ENCODE results near the gene PPP1R12A. TPM values are rescaled to one million over a fixed set of nuclear protein-coding genes. Genes with fewer than 3 reads are reported as not detected.
"Not testable (repeated sequence)": the region's sequence is repeated elsewhere in the genome, so short reads cannot be mapped to it uniquely, and the experiment has no call there.

Gene PPP1R12A
- total RNA-seq, 2 experiments from 2014 or later = 104 to 108 TPM

DNA sequence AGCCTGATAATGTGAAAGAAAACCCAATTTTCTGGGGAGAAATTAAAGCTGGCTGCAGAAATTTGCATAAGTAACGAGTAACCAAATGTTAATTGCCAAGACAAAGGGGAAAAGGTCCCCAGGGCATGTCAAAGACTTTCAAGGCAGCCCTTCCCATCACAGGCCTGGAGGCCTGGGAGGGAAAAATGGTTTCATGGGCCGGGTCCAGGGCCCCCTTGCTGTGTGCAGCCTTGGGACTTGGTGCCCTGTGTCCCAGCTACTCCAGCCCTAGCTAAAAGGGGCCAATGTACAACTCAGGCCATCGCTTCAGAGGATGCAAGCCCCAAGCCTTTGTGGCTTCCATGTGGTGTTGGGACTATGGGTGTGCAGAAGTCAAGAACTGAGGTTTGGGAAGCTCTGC, 96.5 kb downstream of the PPP1R12A start:
- Mint-ChIP-seq H3K36me3 (peaks cover 68% of the 10 kb centered on the region), H3K9me3 (ENCODE audit: low read depth) (peaks cover 34% of the 10 kb centered on the region), H3K27ac (no peak overlapping the region), H3K27me3 (no peaks in the 10 kb centered on the region), H3K4me1 (peaks cover 20% of the 10 kb centered on the region), H3K4me3 (no peak overlapping the region)
- DNase-seq (no peak), ATAC-seq (no peak)
- CTCF ChIA-PET = no interaction called here

DNA sequence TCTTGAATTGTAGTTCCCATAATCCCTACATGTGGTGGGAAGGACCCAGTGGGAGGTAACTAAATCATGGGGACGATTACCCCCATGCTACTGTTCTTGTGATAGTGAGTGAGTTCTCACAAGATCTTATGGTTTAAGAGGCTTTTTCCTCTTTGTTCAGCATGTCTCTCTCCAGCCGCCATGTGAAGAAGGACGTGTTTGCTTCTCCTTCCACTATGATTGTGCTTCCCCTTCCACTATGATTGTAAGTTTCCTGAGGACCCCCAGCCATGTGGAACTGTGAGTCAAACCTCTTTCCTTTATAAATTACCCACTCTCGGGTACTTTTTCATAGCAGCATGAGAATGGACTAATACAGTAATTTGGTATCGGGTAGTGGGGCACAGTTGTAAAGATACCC, 97.3 kb downstream of the PPP1R12A start:
- ATAC-seq = no peak
- peaks cover 19% of the 10 kb centered on the region for H3K4me1 Mint-ChIP-seq
- no peaks in the 10 kb centered on the region for H3K27me3 Mint-ChIP-seq
- no peak for DNase-seq
- H3K27ac Mint-ChIP-seq = no peak overlapping the region
- peaks cover 66% of the 10 kb centered on the region for H3K36me3 Mint-ChIP-seq
- CTCF ChIA-PET = no interaction called here
- no peak overlapping the region for H3K4me3 Mint-ChIP-seq
- H3K9me3 Mint-ChIP-seq (ENCODE audit: low read depth) = peaks cover 31% of the 10 kb centered on the region

- peaks cover 12% of the 10 kb centered on the region for H3K4me1 Mint-ChIP-seq
- H3K27ac Mint-ChIP-seq = no peak overlapping the region
- DNase-seq (no peak), ATAC-seq (no peak)
- no peaks in the 10 kb centered on the region for H3K27me3 Mint-ChIP-seq
- H3K36me3 Mint-ChIP-seq = peaks cover 63% of the 10 kb centered on the region
- peaks cover 21% of the 10 kb centered on the region for H3K9me3 Mint-ChIP-seq (ENCODE audit: low read depth)
- no peak overlapping the region for H3K4me3 Mint-ChIP-seq
- CTCF ChIA-PET = interaction anchor here (1.0 kb wide), 1 partner anchor 14 kb away, joined by 3 read pairs; no protein-coding TSS in a partner anchor
Observed at GRCh38 chr12:79835377-79835843, 99.5 kb downstream of the PPP1R12A start.

DNA sequence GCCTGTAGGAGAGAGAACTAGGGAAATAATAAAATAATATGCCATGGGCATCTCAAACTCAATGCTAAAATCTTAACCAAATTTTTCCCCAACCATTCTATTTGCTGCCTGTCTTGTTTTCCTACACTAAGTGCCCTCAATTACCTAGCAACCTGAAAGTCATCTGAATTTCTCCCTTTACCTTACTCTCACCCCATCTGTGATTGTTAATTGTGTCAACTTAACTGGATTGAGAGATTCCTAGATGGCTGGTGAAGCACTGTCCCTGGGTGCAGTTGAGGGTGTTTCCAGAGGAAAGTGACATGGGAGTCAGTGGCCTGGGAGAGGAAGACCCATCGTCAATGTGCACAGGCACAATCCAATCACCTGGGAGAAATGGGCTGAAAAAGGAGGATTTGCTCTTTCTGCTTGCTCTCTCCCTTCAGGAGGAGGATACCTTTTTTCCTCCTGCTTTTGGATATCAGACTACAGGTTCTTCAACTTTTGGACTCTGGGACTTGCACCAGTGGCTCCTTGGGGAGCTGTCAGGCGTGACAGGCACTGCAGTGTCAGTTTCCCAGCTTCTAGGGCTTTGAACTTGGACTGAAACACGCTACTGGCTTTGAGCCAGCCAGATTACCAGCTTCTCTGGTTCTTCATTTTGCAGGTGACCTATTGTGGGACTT, 100.1 kb downstream of the PPP1R12A start:
- peaks cover 12% of the 10 kb centered on the region for H3K4me1 Mint-ChIP-seq
- peaks cover 17% of the 10 kb centered on the region for H3K9me3 Mint-ChIP-seq (ENCODE audit: low read depth)
- no peak overlapping the region for H3K4me3 Mint-ChIP-seq
- CTCF ChIA-PET = no interaction called here
- ATAC-seq (no peak), DNase-seq (no peak)
- H3K27ac Mint-ChIP-seq = no peak overlapping the region
- H3K27me3 Mint-ChIP-seq = no peaks in the 10 kb centered on the region
- H3K36me3 Mint-ChIP-seq = peaks cover 57% of the 10 kb centered on the region

GRCh38 chr12:79830440-79830839, 104.5 kb downstream of the PPP1R12A start:
- H3K4me1 Mint-ChIP-seq = peaks cover 12% of the 10 kb centered on the region
- DNase-seq (no peak), ATAC-seq (no peak)
- H3K36me3 Mint-ChIP-seq = peaks cover 46% of the 10 kb centered on the region
- no peaks in the 10 kb centered on the region for H3K9me3 Mint-ChIP-seq (ENCODE audit: low read depth)
- no peak overlapping the region for H3K27ac Mint-ChIP-seq
- no peaks in the 10 kb centered on the region for H3K27me3 Mint-ChIP-seq
- no peak overlapping the region for H3K4me3 Mint-ChIP-seq
- CTCF ChIA-PET = no interaction called here

- CTCF ChIA-PET = no interaction called here
- no peak overlapping the region for H3K27ac Mint-ChIP-seq
- no peaks in the 10 kb centered on the region for H3K9me3 Mint-ChIP-seq (ENCODE audit: low read depth)
- ATAC-seq = no peak
- no peaks in the 10 kb centered on the region for H3K27me3 Mint-ChIP-seq
- no peak for DNase-seq
- peaks cover 7% of the 10 kb centered on the region for H3K4me1 Mint-ChIP-seq
- peaks cover 41% of the 10 kb centered on the region for H3K36me3 Mint-ChIP-seq
- no peak overlapping the region for H3K4me3 Mint-ChIP-seq
Observed at GRCh38 chr12:79828924-79829323, 106.0 kb downstream of the PPP1R12A start.

DNA sequence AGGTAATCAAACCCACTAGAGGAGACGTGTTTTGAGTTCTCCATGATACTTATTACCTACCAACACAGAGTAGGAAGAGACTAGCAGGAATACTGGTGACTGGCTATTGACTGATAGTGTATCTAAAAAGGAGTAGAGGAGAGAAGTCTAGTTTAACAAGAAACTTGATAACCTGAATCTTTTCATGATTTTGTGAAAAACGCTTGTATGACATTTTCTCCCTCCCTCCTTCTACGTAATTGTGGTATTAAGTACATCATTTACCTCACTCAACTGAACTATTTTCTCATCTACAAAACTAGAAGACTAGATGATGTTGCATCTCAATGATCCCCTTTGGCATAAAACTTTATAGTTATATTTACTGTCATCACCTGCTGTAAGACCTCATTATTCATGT, 107.4 kb downstream of the PPP1R12A start:
- peaks cover 4% of the 10 kb centered on the region for H3K4me1 Mint-ChIP-seq
- no peak for ATAC-seq
- H3K4me3 Mint-ChIP-seq = no peak overlapping the region
- H3K27ac Mint-ChIP-seq = no peak overlapping the region
- no peak for DNase-seq
- CTCF ChIA-PET = no interaction called here
- no peaks in the 10 kb centered on the region for H3K9me3 Mint-ChIP-seq (ENCODE audit: low read depth)
- H3K36me3 Mint-ChIP-seq = peaks cover 37% of the 10 kb centered on the region
- H3K27me3 Mint-ChIP-seq = no peaks in the 10 kb centered on the region

- H3K4me3 Mint-ChIP-seq = no peak overlapping the region
Observed at GRCh38 chr12:79826267-79827128, 108.4 kb downstream of the PPP1R12A start.

GRCh38 chr12:79822475-79822874, 112.4 kb downstream of the PPP1R12A start:
- DNase-seq = no peak
- Mint-ChIP-seq H3K9me3 (ENCODE audit: low read depth) (no peaks in the 10 kb centered on the region), H3K27me3 (no peaks in the 10 kb centered on the region), H3K4me3 (no peak overlapping the region), H3K36me3 (peaks cover 36% of the 10 kb centered on the region), H3K27ac (no peak overlapping the region), H3K4me1 (peaks cover 3% of the 10 kb centered on the region)
- CTCF ChIA-PET = no interaction called here
- no peak for ATAC-seq

More at GRCh38 chr12:79826267-79827128, 108.4 kb downstream of the PPP1R12A start:
- CTCF ChIA-PET = no interaction called here
- Mint-ChIP-seq H3K27ac (no peak overlapping the region), H3K36me3 (peaks cover 32% of the 10 kb centered on the region), H3K9me3 (ENCODE audit: low read depth) (no peaks in the 10 kb centered on the region), H3K4me1 (peaks cover 4% of the 10 kb centered on the region), H3K27me3 (no peaks in the 10 kb centered on the region)
- ATAC-seq = no peak
- no peak for DNase-seq

GRCh38 chr12:79818856-79819255, 116.0 kb downstream of the PPP1R12A start:
- no peak overlapping the region for H3K27ac Mint-ChIP-seq

DNA sequence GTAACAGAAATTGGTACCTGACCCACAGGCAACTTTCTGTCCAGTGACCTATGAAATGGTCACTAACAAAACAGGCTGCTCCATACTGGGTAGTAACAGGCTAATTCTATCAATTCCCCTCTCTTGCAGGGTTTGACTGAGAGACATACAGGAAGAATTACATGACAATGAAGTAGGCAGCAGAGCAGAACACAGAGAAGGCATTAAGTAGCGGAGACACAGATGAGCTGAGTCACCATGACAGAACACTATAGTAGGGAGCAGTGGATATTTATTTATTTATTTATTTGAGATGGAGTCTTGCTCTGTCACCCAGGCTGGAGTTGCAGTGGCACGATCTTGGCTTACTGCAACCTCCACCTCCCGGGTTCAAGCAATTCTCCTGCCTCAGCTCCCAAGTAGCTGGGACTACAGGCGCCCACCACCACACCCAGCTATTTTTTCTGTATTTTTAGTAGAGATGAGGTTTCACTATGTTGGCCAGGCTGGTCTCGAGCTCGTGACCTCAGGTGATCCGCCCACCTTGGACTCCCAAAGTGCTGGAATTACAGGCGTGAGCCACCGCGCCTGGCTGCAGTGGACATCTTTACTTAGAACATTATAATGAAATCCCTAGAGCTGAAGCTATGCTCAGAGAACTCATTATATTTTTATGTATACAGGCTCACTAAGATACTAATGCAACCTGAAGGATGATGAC, 150.4 kb downstream of the PPP1R12A start:
- not testable (repeated sequence) for DNase-seq; H3K9me3 Mint-ChIP-seq (ENCODE audit: low read depth); H3K27me3 Mint-ChIP-seq; H3K4me1 Mint-ChIP-seq; H3K4me3 Mint-ChIP-seq; H3K27ac Mint-ChIP-seq; ATAC-seq
- CTCF ChIA-PET = interaction anchor here (0.6 kb wide), 1 partner anchor 164 kb away, joined by 3 read pairs; no protein-coding TSS in a partner anchor
- peaks cover 33% of the 10 kb centered on the region for H3K36me3 Mint-ChIP-seq

More at GRCh38 chr12:79818856-79819255, 116.0 kb downstream of the PPP1R12A start:
- H3K4me3 Mint-ChIP-seq = no peak overlapping the region
- DNase-seq (no peak), ATAC-seq (no peak)
- no peaks in the 10 kb centered on the region for H3K9me3 Mint-ChIP-seq (ENCODE audit: low read depth)
- no peaks in the 10 kb centered on the region for H3K27me3 Mint-ChIP-seq
- CTCF ChIA-PET = no interaction called here
- H3K4me1 Mint-ChIP-seq = peaks cover 2% of the 10 kb centered on the region
- peaks cover 44% of the 10 kb centered on the region for H3K36me3 Mint-ChIP-seq

- Mint-ChIP-seq H3K9me3 (ENCODE audit: low read depth) (no peaks in the 10 kb centered on the region), H3K27me3 (no peaks in the 10 kb centered on the region), H3K4me1 (peaks cover 6% of the 10 kb centered on the region), H3K4me3 (no peak overlapping the region), H3K27ac (peak overlapping the region; percentile 32), H3K36me3 (peaks cover 27% of the 10 kb centered on the region)
- DNase-seq (no peak), ATAC-seq (peak; percentile 20)
- CTCF ChIA-PET = interaction anchor here (1.5 kb wide), 1 partner anchor 488 kb away, joined by 3 read pairs; no protein-coding TSS in a partner anchor
Observed at GRCh38 chr12:79782172-79782900, 152.6 kb downstream of the PPP1R12A start.
